GM12892 (cell line): ENCODE results near the gene MAGEB16.

ENCODE experiments used
- POLR2A ChIP-seq: IDR thresholded peaks from 2 replicates; pipeline ENCODE4 v1.6.1; 2011; ENCODE audit warnings: low read depth, low read length, control low read depth
- TAF1 ChIP-seq: IDR thresholded peaks from 2 replicates; pipeline ENCODE4 v1.6.1; 2011; ENCODE audit warnings: low read depth, mild to moderate bottlenecking, control low read depth, low read length, borderline replicate concordance

- no peak for TF ChIP-seq TAF1
- no peak for TF ChIP-seq POLR2A
Measured at GRCh38 chrX:35787867-35788266, 10.3 kb upstream of the MAGEB16 start.
